Stimulated activated CD4-positive, alpha-beta T cell treated with anti-CD3 and anti-CD28 coated beads, Interleukin-12 subunit alpha, Interleukin-12 subunit beta, amount 100 ng/mL, for 4 hours (primary cell): ENCODE data around the gene GRM5.
"Not testable (repeated sequence)": the region's sequence is repeated elsewhere in the genome, so short reads cannot be mapped to it uniquely, and the experiment has no call there.

Experiments used
- DNase-seq: peaks from one replicate; pipeline ENCODE4 v3.0.0-alpha.2; 2020

Gene GRM5

GRCh38 chr11:88972210-88972609 is 93.6 kb downstream of the GRM5 start:
- no peak for DNase-seq

DNA sequence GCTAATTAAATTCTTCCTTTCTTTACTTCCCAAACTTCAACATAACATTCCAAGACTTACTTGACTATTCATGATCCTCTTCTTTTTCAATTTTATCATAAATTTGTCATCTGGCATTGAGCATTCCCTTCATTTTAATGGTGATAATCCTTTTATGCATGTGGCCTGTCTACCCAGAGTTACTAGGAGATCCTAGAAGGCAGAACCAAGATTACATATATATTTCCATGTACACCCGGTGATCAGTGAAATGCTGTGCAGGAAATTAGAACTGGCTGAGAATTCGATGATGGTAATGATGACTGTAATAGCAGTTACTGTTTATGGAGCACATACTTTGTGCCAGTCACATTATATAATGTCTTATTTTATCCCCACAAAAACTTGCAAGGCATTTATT is 104.2 kb downstream of the GRM5 start:
- DNase-seq = not testable (repeated sequence)

GRCh38 chr11:88959857-88960256 is 105.9 kb downstream of the GRM5 start:
- not testable (repeated sequence) for DNase-seq

GRCh38 chr11:88950975-88951374 is 114.8 kb downstream of the GRM5 start:
- no peak for DNase-seq

GRCh38 chr11:88948908-88949307 is 116.9 kb downstream of the GRM5 start:
- DNase-seq = not testable (repeated sequence)

- not testable (repeated sequence) for DNase-seq
Measured at GRCh38 chr11:88947843-88948572, 117.8 kb downstream of the GRM5 start.

DNA sequence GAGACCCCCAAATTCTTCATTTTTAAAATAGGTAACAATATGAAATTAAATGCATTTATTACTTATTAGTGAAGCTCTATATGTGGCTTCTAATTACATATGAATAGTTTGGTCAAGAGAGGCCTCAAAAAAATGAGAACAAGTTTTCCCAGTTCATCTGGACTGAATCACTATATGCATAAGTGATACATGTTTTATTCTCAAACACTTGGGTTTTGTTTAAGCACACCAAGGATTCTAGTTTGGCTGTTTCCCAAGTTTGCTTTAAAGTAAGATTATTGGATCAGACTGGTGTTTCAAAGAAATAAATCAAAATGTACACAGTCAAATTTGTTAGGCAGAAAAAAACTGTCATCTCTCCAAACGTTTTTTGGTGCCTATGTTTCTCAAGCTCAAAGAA is 136.1 kb downstream of the GRM5 start:
- not testable (repeated sequence) for DNase-seq

DNA sequence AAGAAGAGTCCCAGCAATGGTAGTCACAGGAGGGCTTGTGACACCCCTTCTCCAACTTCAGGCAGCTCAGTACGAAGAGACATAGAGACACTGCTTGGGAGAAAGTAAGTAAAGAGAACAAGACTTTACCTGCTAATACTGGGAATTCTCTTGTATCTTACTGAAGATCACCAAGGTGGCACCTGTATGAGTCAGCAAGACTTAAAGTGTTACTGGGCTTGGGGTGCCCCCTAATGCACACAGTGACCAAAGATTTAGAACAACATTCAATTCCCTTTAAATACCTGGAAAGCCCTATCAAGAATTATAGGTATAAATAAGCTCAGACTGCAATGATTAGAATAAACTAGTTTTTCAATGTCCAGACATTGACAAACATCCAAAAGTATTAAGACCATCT is 148.7 kb downstream of the GRM5 start:
- not testable (repeated sequence) for DNase-seq

DNA sequence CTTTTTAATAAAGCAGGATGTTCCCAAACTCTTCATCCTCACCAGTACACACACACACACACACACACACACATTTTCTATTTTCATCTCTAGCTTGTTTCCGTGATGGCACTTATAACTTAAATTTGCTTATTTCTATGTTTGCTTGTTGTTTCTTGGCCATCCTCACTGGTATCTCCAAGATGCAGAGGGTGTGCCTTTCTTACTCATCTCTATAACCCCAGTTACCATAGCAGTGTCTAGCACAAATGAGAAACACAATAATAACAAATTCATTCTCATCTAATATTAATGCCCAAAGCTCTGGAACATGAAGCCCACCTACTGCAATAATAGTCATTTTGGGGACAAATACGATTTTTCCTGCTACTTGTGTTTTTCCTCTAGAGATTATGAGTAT is 156.3 kb downstream of the GRM5 start:
- no peak for DNase-seq

- DNase-seq = not testable (repeated sequence)
Measured at GRCh38 chr11:88901436-88901835, 164.3 kb downstream of the GRM5 start.

DNA sequence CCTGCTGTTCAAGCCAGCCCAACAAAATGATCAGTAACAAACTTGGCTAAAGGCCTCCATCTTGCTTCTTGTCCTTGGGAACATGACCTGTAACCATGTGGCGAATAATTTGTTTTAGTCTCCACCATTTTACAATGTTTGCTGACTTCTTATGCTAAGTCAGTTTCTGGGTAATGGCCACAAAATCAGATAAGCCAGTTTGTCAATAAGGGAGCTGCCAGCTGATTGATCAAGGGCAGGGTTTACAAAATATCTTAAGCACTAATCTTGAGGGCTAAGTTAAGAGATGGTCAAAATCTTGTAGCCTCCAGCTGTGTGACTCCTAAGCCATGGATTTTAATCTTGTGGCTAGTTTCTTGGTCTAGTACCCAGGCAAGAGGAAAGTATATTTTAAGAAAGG is 176.9 kb downstream of the GRM5 start:
- not testable (repeated sequence) for DNase-seq

DNA sequence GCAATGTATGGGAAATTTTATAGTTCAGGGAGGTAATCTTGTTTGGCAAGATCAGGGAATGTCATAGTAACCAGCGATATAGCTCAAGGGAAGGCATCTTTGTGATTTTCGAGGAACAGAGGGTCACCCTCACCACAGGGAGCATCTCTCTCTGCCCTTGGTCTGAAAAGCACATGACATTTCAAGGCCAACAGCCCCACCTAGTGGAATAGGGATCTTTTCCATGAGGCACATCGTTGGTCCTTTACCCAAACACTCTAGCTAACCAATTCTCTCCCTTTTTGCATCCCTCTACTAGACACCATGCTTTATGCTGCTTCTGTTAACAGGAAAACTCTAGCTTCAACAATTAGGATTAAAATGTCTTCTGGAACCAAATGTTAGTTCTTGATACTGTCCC is 179.0 kb downstream of the GRM5 start:
- no peak for DNase-seq

DNA sequence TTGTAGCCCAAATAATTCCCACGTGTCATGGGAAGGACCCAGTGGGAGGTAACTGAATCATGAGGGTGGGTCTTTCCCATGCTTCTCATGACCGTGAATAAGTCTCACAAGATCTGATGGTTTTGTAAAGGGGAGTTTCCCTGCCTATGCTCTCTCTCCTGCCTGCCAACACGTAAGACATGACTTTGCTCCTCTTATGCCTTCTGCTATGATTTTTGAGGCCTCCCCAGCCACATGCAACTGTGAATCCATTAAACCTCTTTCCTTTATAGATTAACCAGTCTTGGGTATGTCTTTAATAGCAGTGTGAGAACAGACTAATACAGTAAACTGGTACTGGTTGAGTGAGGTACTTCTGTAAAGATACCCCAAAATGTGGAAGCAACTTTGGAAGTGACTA is 183.0 kb downstream of the GRM5 start:
- DNase-seq = not testable (repeated sequence)

DNA sequence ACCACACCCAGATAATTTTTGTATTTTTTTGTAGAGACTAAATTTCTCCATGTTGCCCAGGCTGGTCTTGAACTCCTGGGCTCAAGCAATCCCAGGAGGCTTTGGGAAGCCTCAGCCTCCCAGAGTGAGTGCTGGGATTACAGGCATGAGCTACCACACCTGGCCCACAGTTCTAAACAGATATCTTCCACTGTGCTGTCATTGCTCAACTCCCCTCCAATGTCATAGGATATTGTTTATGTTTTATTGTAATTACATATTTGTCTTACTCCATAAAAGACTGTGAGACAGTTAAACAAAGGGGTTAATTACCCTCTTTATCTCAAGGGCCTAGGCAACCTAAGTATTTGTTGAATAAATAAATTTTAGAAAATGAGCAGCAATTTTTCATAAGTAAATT is 204.2 kb downstream of the GRM5 start:
- no peak for DNase-seq

DNA sequence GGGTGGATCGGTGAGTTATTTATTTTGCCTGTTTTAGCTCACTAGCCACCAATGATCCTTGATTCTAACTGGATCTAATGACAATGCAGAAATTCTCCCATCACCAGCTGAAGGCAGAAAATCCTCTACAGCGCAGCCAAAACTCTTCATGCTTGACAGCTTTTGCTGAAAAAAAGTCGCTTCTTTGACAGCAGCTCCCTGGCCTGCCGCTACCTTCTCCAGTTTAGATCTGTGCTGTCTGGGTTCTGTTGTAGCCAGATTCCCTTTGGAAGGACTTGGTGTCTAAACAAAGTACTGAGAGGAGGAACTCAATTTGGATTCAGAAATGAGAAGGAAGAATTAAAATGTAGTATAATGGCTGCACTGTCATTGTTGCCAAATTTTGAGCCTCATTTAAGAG is 205.4 kb downstream of the GRM5 start:
- not testable (repeated sequence) for DNase-seq

- not testable (repeated sequence) for DNase-seq
Measured at GRCh38 chr11:88853963-88854362, 211.8 kb downstream of the GRM5 start.

GRCh38 chr11:88851547-88851946 is 214.2 kb downstream of the GRM5 start:
- not testable (repeated sequence) for DNase-seq

DNA sequence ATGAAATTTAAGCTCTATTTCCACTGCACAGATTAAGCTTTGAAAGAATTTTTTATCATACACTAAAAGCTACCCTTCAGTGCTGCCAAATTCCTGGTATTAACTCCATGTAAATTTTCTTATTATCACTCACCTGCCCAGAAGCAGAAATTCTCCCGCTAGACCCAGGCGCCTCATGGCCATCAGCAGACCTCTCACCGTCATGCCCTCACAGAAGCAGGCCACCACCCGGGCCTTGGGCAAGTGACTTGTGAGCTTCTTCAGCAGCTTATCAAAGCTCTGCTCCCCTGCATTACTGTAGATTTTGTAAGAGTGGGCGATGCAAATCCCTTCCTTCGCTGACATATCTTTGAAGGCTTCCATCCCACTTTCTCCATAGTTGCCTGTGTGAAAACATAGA is 216.0 kb downstream of the GRM5 start:
- DNase-seq = not testable (repeated sequence)

DNA sequence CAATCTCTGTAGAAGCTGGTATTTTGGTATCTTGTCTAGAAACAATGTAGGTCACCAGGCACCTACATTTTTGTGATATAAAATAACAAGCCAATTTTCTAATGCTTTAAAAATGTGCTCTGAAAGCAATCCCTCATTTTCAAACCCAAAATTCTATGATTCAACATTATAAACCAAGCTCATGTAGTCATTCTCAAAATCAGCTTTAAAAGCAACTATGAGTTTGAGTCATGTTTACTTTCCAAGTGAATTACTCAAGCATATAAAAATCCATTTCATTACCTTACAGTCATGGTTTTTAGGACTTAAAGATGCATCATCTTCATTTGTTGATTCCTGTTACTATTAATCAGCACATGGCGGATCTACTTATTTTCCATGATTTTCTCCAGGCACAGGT is 216.4 kb downstream of the GRM5 start:
- no peak for DNase-seq

DNA sequence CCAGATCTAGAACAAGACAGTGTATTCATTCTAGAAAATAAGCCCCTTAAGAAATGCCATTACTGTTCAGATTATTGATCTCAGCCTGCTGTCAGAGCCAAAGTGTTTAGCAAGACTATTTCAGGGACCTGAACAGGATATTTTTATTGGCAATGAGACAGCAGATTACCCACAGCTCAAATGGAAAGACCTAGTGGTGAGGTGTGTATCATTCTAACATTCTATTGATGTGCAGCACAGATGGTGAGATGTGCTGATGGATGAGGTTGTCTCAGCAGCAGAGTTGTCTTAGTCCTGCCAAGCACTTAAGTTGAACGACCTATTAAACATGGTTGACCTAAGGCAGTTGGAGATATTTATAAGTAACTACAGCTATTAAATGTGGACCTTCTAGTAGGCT is 219.5 kb downstream of the GRM5 start:
- DNase-seq = not testable (repeated sequence)

DNA sequence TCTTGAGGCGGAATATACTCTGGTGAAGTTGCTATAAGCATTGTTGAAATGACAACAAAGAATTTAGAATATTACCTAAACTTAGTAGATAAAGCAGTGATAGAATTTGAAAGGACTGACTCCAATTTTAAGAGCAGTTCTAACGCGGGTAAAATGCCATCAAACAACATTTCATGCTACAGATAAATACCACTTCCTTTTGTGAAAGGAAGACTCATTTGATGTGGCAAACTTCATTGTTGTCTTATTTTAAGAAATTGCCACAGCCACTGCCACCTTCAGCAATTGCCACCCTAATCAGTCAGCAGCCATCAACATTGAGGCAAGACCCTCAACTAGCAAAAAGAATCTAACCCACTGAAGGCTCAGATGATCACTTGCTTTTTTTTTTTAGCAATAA is 220.8 kb downstream of the GRM5 start:
- DNase-seq = not testable (repeated sequence)

DNA sequence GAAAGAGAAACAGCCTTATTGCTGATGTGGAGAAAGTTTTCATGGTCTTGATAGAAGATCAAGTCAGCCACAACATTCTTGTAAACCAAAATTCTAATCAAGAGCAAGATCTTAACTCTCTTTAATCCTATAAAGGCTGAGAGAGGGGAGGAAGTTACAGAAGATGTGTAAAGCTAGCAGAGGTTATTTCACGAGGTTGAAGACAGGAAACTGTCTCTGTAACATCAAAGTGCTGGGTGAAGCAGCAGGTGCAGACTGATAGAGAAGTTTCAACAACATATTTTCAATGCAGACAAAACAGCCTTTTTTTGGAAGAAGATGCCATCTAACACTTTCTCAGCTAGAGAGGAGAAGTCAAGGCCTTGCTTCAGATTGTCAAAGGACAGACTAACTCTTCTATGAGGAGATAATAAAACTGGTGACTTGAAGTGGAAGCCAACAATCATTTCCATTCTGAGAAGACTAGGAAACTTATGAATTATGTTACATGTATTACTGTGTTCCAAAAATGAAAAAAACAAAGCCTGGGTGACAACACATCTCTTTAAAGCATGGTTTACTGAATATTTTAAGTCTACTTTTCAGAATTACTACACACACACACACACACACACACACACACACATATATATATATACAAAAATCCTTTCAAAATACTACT is 221.9 kb downstream of the GRM5 start:
- not testable (repeated sequence) for DNase-seq

GRCh38 chr11:88838139-88838538 is 227.6 kb downstream of the GRM5 start:
- not testable (repeated sequence) for DNase-seq

DNA sequence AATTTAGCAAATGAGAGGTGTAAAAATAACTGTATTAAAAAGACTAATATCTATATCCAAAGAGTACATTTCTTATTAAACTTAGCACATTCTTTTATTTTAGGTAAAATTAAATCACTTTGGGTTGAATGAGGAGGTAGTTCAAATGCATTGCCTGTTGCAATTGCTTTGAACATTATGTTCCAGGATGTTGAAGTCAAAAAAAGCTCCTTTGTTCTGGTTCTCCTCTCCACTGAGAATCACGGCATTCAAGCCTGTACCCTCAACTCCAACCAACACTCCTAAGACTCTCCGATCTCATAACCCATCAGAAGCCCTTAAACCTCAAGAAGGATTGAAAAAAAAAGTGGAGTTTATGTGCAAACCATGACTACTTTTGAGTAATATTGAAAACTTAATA is 230.1 kb downstream of the GRM5 start:
- DNase-seq = not testable (repeated sequence)
